Spleen (tissue), 11 donors: ENCODE results near the gene CRB2. TPM values are rescaled to one million over a fixed set of nuclear protein-coding genes. Genes with fewer than 3 reads are reported as not detected.

Source experiments
- DNase-seq: peaks from one replicate; pipeline ENCODE4 v3.0.0-alpha.2; 2020
- H3K27ac ChIP-seq, 8 donors: fragments of 200-600 bp; sonication (generic) in 7 of 8; 1 replicate in 4 of 8; 2 replicates in 4 of 8; pipeline versions ENCODE4 v1.5.0 to v1.8.0; 2016 to 2021; ENCODE audit warnings: inconsistent platforms in 4 of 8, mild to moderate bottlenecking in 4 of 8, moderate library complexity in 1 of 8
- H3K27me3 ChIP-seq, 7 donors: fragments of 200-600 bp; sonication (generic) in 6 of 7; replicated peaks in 1 of 7; 1 replicate in 4 of 7; 2 replicates in 3 of 7; pipeline versions ENCODE4 v1.5.0 to v1.8.0; 2016 to 2021; ENCODE audit warnings: inconsistent platforms in 3 of 7, mild to moderate bottlenecking in 1 of 7
- H3K36me3 ChIP-seq, 6 donors: fragments of 200-600 bp; sonication (generic) in 5 of 6; 1 replicate in 4 of 6; 2 replicates in 2 of 6; pipeline versions ENCODE4 v1.5.0 to v1.8.0; 2016 to 2021; ENCODE audit warnings: inconsistent platforms in 2 of 6
- H3K4me1 ChIP-seq, 6 donors: fragments of 200-600 bp; sonication (generic) in 5 of 6; 1 replicate in 3 of 6; 2 replicates in 3 of 6; pipeline versions ENCODE4 v1.5.0 to v1.8.0; 2016 to 2021; ENCODE audit warnings: inconsistent platforms in 3 of 6
- H3K4me3 ChIP-seq, 8 donors: fragments of 200-600 bp; sonication (generic) in 7 of 8; 1 replicate in 4 of 8; 2 replicates in 4 of 8; pipeline versions ENCODE4 v1.5.0 to v1.8.0; 2016 to 2021; ENCODE audit warnings: inconsistent platforms in 4 of 8, mild to moderate bottlenecking in 4 of 8, moderate library complexity in 2 of 8
- H3K9me3 ChIP-seq, 8 donors: fragments of 200-600 bp; sonication (generic) in 7 of 8; 1 replicate in 4 of 8; 2 replicates in 4 of 8; pipeline versions ENCODE4 v1.5.0 to v1.8.0; 2016 to 2021; ENCODE audit warnings: inconsistent platforms in 4 of 8
- POLR2A ChIP-seq, 3 donors: fragments of 450-650 bp; IDR thresholded peaks; one replicate each; pipeline ENCODE4 v1.5.1; 2017; ENCODE audit warnings: antibody characterized with exemption in 3 of 3, mild to moderate bottlenecking in 1 of 3
- POLR2AphosphoS5 ChIP-seq, 3 donors: sonication (generic); formaldehyde crosslinking; IDR thresholded peaks; one replicate each; pipeline ENCODE4 v1.5.1; 2017; ENCODE audit warnings: antibody characterized with exemption in 3 of 3
- WGBS, 5 donors: extraction: QIAGEN DNeasy Blood & Tissue Kit in 3 of 5; methylation state at CpG; one replicate each; pipeline versions ENCODE4 v1.1.5 to v1.1.7; 2013 to 2018; 5-methylcytosine and 5-hydroxymethylcytosine counted together
- intact Hi-C: fragments of 100-400 bp; cut with DNase I; formaldehyde crosslinking; loops from one replicate; pipeline ENCODE4 v1.15.0; 2023; ENCODE audit warnings: low total_unique reads
- polyA plus RNA-seq, 3 donors: library from polyadenylated mRNA; stranded (reverse); fragments of 200-250 nt; gene quantifications; one replicate each; pipeline ENCODE4 v1.2.1, GENCODE V29; 2013
- total RNA-seq, 7 donors: library from RNA; depleted of rRNA in 3 of 7; stranded (reverse); fragments of >200 nt in 3 of 7; fragmentation: NEBNext Ultra II Directional in 4 of 7; extraction: Animal tissue kit (Norgen Biotek cat#: 25700) in 4 of 7; gene quantifications; one replicate each; pipeline versions ENCODE4 v1.1.0 to v1.2.1, GENCODE V29; 2016 to 2021
- TF ChIP-seq, protein P1 (sequence below), 11 experiments: fragments of 200-600 bp in 7 of 11; fragments of 450-650 bp in 4 of 11; sonication (generic) in 4 of 11; IDR thresholded peaks in 8 of 11; conservative IDR thresholded peaks in 3 of 11; 1 replicate in 7 of 11; 2 replicates in 4 of 11; pipeline versions ENCODE4 v1.4.0 to v1.8.0; 2016 to 2021; ENCODE audit warnings: antibody characterized with exemption in 11 of 11, inconsistent platforms in 4 of 11, mild to moderate bottlenecking in 1 of 11
- donor health status: healthy with polysubstance abuse.
- donor health status: DM: no; HTN: no; CAD: no; lungs with moderate emphysema.
- donor health status: DM: no; HTN: no; CAD: no.
- donor health status: Bipolar disorder and iron deficiency.
- donor health status: healthy.
- donor health status: DM: no; HTN: no; CAD: no.
- donor health status: DM: yes; HTN: yes; CAD: no.

Gene CRB2
- total and polyA plus RNA-seq, 10 donors: 0.34 to 3.0 (median 1.6) TPM

DNA sequence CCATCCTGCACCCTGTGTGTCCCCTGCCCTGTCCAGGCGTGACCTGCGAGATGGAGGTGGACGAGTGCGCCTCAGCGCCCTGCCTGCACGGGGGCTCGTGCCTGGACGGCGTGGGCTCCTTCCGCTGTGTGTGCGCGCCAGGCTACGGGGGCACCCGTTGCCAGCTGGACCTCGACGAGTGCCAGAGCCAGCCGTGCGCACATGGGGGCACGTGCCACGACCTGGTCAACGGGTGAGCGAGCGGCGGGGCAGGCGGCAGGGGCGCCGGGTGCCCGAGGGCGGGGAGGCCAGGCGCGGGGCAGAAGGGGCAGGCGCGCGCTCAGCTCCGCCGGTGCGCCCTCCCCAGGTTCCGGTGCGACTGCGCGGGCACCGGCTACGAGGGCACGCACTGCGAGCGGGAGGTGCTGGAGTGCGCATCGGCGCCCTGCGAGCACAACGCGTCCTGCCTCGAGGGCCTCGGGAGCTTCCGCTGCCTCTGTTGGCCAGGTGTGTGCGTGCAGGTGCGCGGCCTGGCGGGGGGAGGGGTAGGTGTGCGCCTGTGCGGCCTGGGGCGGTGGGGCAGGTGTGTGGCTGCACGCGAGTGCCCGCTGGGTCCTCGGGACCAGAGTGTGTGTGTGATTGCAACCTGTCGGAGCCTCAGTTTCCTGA, 10.0 kb downstream of the CRB2 start:
- Histone ChIP-seq H3K27me3 (peaks cover 0 to 52% (median 18%) of the 10 kb centered on the region in 7 donors), H3K4me1 (no peaks in the 10 kb centered on the region), H3K4me3 (no peak overlapping the region), H3K36me3 (no peaks in the 10 kb centered on the region), H3K9me3 (no peaks in the 10 kb centered on the region), H3K27ac (no peak overlapping the region)
- no peak for TF ChIP-seq POLR2A (IDR thresholded peaks at IDR 0.05)
- TF ChIP-seq, protein P1, sequence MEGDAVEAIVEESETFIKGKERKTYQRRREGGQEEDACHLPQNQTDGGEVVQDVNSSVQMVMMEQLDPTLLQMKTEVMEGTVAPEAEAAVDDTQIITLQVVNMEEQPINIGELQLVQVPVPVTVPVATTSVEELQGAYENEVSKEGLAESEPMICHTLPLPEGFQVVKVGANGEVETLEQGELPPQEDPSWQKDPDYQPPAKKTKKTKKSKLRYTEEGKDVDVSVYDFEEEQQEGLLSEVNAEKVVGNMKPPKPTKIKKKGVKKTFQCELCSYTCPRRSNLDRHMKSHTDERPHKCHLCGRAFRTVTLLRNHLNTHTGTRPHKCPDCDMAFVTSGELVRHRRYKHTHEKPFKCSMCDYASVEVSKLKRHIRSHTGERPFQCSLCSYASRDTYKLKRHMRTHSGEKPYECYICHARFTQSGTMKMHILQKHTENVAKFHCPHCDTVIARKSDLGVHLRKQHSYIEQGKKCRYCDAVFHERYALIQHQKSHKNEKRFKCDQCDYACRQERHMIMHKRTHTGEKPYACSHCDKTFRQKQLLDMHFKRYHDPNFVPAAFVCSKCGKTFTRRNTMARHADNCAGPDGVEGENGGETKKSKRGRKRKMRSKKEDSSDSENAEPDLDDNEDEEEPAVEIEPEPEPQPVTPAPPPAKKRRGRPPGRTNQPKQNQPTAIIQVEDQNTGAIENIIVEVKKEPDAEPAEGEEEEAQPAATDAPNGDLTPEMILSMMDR (IDR thresholded peaks at IDR 0.05 in 8 of 11, conservative IDR thresholded peaks at IDR 0.05 in 3 of 11): no peak
- TF ChIP-seq POLR2AphosphoS5 (IDR thresholded peaks at IDR 0.05): no peak
- WGBS, 5 donors: 60 to 81% (median 66%) methylated on average over 24 to 67 of the region's 67 CpGs
- DNase-seq: no peak
- intact Hi-C loops: no loop called here

DNA sequence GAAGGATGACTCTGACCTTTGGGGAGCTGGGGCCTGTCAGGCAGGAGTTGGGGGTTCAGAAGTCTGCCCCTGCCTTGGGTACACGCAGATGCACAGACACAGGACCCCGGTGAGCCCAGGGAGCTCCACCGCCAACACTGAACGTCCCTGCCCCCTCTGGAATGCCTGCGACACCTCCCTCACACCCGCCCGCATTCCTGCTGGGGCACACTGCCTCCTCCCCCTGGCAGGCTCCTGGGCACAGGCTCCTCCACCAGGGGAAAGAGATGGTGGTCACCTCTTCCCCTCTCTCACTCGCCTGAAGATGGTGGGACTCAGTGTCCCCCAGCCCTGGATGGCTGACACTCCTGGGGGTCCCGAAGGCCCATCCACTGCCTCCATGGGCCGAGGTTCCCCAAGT, 12.0 kb downstream of the CRB2 start:
- Histone ChIP-seq H3K9me3 (no peaks in the 10 kb centered on the region), H3K27ac (no peak overlapping the region), H3K36me3 (no peaks in the 10 kb centered on the region), H3K4me3 (no peak overlapping the region), H3K4me1 (peaks cover 0 to 5% (median 3%) of the 10 kb centered on the region in 6 donors), H3K27me3 (peaks cover 0 to 72% (median 32%) of the 10 kb centered on the region in 7 donors)
- DNase-seq: no peak
- WGBS, 5 donors: 82 to 91% (median 83%) methylated on average over 9 to 10 of the region's 10 CpGs
- intact Hi-C loops: no loop called here
- TF ChIP-seq POLR2AphosphoS5 (IDR thresholded peaks at IDR 0.05): no peak
- TF ChIP-seq, protein P1 (IDR thresholded peaks at IDR 0.05 in 8 of 11, conservative IDR thresholded peaks at IDR 0.05 in 3 of 11): no peak

DNA sequence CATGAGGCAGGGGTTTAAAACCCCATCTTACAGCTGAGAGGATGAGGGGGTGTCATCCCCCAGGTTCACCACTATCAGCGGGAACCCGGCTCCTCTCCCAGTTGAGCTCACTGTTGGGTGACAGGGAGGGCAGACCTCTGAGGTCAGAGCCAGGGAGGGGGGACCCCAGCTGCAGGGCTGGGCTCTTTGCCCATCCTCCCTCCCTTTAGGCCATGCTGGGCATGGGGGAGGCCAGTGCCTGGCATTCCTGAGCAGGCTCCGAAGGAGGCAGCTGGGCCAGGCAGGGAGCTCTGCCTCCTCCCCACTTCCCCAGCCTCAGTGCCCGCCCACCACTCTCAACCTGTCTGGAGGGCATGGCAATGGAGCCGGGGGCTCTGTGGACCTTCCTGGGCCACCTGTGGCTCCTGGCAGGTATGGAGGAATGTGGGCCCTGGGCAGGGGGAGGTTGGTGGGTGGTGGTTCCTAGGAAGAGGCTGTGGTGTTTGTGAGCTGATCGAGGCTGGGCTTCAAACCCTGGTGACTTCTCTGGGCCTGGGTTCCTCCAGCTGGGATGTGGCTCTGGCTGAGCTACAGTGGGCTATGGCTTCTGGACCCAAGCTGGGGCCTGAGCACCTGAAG, 12.6 kb downstream of the CRB2 start:
- no peak for DNase-seq
- intact Hi-C loops: no loop called here
- peaks cover 0 to 78% (median 39%) of the 10 kb centered on the region in 7 donors for H3K27me3 ChIP-seq

DNA sequence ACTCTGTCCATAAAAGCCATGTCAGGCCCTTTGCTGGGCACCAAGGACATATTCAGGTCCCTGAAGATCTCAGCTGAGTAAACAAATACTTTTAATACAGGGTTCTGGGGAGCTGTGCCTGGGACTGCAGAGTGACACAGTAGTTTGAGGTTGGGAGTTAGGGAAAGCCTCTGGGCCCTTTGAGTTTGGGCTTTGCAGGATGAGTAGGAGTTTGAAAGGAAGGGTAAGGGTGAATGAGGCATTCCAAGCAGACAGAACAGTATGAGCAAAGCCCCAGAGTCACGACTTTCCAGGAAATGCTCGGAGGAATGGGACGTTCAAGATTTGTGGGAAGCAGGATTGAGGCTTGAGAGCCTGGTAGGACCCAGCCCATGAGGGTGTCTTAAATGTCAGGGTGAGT, 13.3 kb downstream of the CRB2 start:
- no peaks in the 10 kb centered on the region for H3K36me3 ChIP-seq
- H3K27ac ChIP-seq: no peak overlapping the region
- H3K9me3 ChIP-seq: no peaks in the 10 kb centered on the region
- TF ChIP-seq, protein P1 (IDR thresholded peaks at IDR 0.05 in 8 of 11, conservative IDR thresholded peaks at IDR 0.05 in 3 of 11): no peak
- TF ChIP-seq POLR2A (IDR thresholded peaks at IDR 0.05) (no peak), POLR2AphosphoS5 (IDR thresholded peaks at IDR 0.05) (no peak)
- no peak for DNase-seq
- WGBS, 5 donors: 62 to 79% (median 71%) methylated on average over 3 of the region's 3 CpGs
- peaks cover 0 to 17% (median 14%) of the 10 kb centered on the region in 6 donors for H3K4me1 ChIP-seq
- intact Hi-C loops: no loop called here
- H3K4me3 ChIP-seq: no peak overlapping the region
- peaks cover 0 to 85% (median 43%) of the 10 kb centered on the region in 7 donors for H3K27me3 ChIP-seq

More for the DNA sequence above, 12.6 kb downstream of the CRB2 start:
- 71 to 94% (median 88%) methylated on average over 2 to 6 of the region's 6 CpGs for WGBS, 5 donors
- Histone ChIP-seq H3K4me3 (no peak overlapping the region), H3K9me3 (no peaks in the 10 kb centered on the region), H3K27ac (no peak overlapping the region), H3K36me3 (no peaks in the 10 kb centered on the region), H3K4me1 (peaks cover 0 to 11% (median 10%) of the 10 kb centered on the region in 6 donors)
- no peak for TF ChIP-seq POLR2A (IDR thresholded peaks at IDR 0.05)
- TF ChIP-seq, protein P1 (IDR thresholded peaks at IDR 0.05 in 8 of 11, conservative IDR thresholded peaks at IDR 0.05 in 3 of 11): no peak
- TF ChIP-seq POLR2AphosphoS5 (IDR thresholded peaks at IDR 0.05): no peak
